GM21737 (cell line): Measurements from ENCODE around the gene RUFY3.
"Not testable (repeated sequence)": the region's sequence is repeated elsewhere in the genome, so short reads cannot be mapped to it uniquely, and the experiment has no call there.

Source experiments
- ATAC-seq: cut with Tn5 transposase; IDR thresholded peaks from one replicate; pipeline ENCODE4 v1.9.1; 2021; ENCODE audit warnings: mild to moderate bottlenecking, moderate library complexity; ENCODE audit not compliant: unreplicated experiment

The RUFY3 gene

DNA sequence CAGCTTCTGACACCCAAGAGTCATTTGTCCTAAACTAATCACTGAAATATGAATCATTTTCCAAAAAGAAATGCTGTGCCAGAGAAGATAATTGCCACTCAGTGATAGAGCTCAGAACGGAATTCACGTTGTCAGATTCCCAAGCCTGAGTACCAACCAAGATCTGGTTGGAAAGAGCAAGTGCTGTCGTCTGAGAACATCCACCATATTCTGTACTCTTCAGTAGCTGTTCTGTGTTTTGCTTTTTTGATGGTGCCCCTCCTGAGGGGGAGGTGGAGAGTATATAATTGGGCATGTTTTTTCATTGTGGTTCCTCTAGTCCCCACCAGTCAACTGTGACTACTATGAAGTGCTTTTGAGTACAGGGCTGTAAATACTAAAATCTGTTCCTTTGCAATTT, 13.2 kb downstream of the RUFY3 start:
- no peak for ATAC-seq

DNA sequence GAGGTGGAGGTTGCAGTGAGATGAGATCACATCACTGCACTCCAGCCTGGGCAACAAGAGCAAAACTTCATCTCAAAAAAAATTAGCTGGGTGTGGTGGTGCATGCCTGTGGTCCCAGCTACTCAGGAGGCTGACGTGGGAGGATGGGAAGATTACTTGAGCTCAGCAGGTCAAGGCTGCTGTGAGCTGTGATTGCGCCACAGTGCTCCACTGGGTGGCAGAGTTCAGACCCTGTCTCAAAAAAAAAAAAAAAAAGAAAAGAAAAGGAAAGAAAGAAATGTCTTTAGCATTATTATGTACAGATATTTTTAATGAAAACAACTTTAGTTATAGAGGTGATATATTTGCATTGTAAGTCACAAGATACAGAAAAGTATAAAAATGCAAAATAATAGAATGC, 14.2 kb downstream of the RUFY3 start:
- not testable (repeated sequence) for ATAC-seq

DNA sequence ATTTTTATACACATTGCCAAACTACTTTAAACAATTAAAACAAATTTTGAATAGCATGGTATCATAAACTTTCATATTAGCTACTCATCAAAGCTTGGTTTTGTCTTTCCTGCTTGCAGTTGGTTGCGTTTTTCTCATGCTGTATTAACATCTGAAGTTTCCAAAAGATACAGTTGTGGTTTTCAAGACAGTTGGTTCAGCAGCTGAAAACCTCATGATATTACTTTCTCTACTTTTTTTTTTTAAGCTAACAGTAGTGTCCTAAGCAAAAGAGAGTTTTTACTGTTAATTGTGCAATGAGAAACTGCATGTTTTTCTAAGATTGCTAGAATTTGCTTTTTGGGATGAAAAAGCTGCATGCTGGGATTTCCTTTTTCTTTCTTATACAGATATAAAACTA, 15.2 kb downstream of the RUFY3 start:
- ATAC-seq: no peak

DNA sequence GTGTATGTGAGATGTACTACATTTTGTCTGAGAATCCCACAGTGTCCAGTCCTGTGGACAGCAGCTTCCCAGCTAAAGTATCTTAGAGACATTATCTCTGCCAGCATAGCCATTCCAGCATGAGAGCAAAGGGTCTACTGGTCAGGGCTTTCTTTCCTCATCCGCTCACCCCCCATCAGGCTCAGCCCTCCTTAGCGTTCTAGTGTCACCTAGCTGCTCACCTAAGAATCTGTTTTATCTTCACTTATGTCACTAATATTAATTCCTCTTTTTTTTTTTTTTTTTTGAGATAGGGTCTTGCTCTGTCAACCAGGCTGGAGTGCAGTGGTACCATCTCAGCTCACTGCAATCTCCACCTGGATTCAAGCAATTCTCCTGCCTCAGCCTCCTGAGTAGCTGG, 15.6 kb downstream of the RUFY3 start:
- no peak for ATAC-seq

DNA sequence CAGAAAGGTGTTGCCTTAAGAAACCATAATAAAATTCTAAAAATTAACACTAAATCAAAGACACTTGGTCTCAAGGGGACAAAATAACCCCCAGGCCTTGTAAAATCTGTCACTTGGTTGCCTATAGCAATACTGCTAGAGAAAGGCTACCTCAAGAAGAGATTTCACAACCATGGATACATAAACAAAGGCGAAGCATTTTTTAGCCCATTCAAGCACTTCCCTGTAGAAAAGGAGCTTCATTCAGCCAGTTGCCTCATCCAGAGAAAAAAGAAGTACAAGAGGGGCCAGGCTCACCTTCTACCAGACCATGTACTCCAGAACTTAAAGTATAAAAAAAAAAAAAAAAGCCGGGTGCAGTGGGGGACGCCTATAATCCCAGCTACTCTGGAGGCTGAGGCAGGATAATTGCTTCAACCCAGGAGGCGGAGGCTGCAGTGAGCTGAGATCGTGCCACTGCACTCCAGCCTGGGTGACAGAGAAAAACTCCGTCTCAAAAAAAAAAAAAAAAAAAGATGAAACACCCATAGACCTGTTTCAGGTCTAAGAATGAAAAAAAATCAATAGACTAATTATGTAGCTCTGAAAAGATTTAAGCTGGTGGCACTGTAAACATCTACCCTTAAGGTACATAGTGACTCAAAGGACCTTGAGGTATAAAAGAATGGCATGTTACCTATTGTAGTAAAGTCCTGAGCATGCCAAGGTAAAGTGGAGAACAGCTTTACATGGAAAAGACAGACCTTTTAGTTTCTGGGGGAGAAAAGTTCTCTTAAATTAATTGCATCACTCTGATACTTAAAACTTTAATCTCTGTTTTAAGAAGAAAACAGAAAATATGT, 18.0 kb downstream of the RUFY3 start:
- ATAC-seq: no peak

DNA sequence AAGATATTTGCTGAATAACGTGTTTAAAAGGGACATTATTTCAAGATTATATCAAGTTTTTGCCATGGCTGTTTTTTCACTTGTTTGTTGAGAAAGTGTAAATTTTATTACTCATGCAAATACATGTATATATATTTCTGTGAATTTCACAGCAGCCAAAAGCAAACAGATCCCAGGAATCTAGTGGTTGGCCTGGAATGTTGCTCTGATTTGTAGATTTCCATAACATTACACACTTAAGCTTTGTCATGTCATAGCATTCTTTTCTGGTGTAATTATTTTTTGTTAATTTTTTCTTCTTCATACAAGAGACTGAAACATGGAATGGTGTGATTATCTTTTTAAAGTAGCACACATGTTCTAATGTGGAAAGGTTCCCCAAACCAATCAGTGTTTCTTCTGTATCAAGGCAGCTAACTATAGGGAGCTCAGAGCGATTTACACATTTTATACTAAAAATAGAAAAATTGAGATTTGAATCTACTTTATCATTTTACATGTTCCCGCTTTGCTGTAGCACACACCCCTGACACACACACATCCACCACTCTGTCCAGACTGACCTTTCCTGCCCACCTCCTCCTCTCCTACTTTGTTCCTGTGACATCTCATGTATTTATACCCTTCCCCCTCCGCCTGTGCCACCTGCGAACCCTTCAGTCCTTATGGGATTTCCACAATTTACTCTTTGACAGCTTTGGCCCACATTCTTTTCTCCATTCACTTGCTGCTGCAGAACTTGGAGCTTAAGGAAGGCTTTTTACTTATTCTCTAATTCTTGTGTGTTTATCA, 20.3 kb downstream of the RUFY3 start:
- ATAC-seq: no peak

DNA sequence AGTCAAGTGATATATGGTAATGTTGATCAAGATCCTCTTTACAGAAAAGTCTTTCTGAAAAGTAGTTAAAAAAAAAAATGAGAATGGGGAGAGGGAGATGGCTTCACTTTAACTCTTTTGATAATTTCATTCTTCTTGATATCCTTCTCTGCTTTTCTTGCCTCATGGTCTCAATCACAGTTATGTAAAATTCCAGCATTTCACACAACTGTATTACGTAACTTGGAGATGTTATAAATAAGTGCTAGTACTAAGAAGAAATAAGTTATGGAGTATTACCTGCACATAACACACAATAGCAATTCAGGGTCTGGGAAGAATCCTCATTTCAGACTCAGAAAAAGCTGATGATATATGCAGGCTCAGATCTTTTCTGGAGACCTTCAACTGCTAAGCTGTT, 22.0 kb downstream of the RUFY3 start:
- no peak for ATAC-seq

DNA sequence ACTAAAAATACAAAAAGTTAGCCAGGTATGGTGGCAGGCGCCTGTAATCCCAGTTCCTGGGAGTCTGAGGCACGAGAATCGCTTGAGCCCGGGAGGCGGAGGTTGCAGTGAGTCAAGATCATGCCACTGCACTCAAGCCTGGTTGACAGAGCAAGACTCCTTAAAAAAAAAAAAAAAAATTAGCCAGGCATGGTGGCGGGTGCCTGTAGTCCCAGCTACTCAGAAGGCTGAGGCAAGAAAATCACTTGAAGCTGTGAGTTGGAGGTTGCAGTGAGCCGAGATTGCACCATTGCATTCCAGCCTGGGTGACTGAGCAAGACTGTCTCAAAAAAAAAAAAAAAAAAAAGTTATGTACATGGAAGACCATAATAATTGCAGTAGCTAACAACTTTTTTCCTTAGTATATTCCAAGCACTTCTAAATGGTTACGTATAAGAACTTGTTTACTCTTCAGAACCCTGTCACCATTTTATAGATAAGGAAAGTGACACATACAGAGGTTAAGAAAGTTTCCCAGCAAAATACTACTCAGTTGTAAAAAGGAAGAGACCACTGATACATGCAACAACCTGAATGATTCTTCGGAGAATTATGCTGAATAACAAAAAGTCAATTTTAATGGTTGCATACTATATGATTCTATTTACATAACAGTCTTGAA, 24.5 kb downstream of the RUFY3 start:
- no peak for ATAC-seq

DNA sequence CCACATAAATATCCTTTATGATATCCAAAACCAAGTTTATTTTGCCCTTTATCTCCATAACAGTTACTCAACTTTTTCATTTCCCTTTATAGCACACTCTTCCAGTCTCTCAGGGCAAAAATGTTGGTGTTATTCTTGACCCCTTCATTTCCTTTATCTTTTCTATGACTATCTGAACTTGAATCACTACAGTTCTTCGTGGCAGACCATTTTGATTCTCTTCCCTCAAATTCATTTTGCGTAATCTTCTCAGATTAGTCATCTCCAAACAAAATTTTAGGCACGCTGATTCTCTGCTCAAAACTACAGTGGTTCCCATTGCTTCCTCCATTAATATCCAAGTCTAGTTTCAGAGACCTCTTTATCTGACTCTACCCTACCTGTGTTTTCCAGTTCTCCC, 26.1 kb downstream of the RUFY3 start:
- no peak for ATAC-seq

DNA sequence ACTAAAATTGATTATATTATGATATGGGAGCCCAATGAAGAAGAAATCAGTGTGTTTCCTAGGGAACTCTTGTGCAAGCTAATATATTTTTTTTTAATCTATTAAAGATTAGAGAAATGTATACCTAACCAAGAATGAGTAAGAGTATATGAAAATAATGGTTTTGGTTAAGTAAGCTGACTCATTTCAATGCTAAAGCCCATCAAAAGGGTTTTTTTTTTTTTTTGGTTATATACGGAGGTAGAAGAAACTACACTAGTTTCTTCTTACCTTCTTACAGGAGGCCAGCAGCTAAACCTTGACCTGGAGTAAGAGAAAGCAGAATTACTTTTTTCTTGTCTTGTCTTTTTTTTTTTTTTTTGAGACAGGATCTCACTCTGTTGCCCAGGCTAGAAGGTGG, 27.5 kb downstream of the RUFY3 start:
- peak; percentile 71 for ATAC-seq

DNA sequence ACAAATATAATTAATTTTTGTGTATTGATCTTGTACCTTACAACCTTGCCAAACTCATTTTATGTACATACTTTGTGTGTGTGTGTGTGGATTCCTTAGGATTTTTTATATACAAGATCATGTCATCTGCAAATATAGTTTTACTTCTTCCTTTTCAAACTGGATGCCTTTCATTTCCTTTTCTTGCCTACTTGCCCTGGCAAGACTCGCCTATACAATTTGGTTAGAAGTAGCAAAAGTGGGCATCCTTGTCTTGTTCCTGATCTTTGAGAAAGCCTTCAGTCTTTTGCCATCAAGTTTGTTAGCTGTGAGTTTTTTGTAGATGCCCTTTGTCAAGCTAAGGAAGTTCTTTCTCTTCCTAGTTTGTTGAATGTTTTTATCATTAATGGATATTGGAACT, 30.5 kb downstream of the RUFY3 start:
- no peak for ATAC-seq

DNA sequence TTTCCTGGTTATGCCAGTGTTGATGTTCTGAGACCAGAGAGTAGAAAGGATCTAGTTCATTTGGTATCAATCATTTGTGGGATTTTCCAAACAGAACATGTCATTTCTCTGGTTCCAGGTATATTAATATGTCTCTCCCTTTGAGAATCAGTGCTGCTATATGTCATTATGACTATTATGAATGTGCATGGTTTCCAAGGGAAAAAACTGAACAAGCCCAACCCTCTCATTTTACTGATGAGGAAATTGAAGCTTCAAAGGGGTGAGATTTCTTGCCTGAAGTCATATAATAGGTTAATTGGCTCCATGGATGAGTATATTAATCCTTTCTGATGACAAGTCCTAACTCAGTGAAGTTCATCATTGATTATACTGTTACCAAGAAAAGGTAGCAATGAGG, 31.9 kb downstream of the RUFY3 start:
- no peak for ATAC-seq

DNA sequence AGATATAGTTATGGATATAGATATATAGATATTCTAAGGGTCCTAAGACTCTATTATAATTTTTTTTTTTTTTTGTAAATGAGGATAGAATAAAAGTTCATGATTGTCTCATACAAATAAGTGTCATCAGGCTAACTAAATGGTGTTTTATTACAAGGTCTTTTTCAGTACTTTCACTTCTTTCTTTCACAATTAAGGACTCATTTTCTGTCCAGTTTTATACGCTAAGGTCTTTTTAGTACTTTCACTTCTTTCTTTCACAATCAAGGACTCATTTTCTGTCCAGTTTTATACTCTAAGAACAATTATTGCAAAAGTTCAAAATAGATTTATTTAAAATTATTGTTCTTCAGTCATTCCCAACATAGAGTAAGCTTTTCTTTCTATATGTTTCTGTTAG, 32.7 kb downstream of the RUFY3 start:
- ATAC-seq: peak; percentile 75

DNA sequence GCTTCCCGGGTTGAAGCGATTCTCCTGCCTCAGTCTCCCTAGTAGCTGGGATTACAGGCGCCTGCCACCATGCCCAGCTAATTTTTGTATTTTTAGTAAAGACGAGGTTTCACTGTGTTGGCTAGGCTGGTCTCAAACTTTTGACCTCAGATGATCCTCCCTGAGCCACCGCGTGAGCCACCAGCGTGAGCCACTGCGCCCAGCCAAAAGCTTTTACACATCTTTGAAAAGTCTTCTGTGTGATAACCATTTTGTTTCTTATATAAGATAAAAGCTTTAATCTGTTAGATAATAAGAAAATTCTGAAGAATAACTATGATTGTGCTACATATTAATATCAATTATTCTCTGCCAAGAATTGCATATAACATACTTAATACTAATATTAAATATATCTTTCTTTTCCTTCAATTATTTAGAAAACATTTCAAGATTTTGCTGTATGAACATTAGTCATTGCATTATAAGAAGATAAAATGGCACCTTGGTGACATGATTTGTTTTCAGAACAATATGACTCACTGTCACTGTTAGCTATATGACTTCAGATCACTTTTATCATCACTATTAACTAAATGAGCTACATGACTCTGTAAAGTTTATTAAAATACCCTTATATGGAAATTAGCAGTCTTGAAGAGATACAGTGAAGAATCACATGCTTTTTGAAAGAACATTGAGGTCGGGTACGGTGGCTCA, 33.4 kb downstream of the RUFY3 start:
- ATAC-seq: no peak

DNA sequence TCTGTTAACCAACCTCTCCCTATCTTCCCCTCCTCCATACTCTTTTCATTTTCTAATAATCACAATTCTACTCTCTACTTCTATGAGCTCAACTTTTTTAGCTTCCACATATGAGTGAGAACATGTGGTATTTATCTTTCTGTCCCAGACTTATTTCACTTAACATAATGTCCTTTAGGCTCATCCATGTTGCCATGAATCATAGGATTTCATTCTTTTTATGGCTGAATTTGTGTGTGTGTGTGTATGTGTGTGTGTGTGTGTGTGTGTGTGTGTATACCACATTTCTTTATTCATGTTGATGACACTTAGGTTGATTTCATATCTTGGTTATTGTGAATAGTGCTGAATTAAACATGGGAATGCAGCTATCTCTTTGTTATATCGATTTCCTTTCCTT, 37.4 kb downstream of the RUFY3 start:
- ATAC-seq: no peak

DNA sequence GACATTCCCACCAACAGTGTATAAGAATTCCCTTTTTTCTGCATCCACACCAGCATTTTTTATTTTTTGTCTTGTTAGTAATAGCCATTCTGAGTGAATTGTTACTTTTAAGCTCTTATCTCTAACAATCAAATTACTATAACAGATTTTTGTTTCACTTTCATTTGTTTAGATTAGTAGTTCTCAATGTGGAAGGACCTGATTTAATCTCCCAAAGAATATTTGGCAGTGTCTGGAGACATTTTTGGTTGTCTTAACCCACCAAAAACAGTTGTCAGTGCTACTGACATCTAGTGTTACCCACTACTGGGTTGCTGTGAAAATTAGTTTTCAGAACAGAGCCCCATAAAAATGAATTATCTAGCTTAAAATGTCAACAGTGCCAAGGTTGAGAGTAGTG, 37.9 kb downstream of the RUFY3 start:
- no peak for ATAC-seq

DNA sequence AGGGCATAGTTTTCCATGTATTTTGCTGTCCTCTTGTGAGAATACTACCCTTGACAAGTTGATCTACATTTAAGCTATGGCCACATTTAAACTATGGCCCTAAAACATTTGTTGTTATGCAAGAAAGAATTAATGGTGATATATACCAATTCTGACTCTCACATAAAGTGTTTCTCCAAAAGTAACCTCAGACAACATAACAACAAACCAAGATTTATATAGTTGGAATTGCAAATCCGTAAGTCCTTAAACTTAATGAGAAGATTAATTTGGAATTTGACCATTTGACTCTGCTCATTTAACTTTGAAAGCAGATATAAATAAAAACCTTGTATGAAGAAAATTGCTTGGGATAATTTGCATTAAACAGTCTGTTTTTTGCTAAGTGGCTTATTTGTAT, 38.9 kb downstream of the RUFY3 start:
- no peak for ATAC-seq

DNA sequence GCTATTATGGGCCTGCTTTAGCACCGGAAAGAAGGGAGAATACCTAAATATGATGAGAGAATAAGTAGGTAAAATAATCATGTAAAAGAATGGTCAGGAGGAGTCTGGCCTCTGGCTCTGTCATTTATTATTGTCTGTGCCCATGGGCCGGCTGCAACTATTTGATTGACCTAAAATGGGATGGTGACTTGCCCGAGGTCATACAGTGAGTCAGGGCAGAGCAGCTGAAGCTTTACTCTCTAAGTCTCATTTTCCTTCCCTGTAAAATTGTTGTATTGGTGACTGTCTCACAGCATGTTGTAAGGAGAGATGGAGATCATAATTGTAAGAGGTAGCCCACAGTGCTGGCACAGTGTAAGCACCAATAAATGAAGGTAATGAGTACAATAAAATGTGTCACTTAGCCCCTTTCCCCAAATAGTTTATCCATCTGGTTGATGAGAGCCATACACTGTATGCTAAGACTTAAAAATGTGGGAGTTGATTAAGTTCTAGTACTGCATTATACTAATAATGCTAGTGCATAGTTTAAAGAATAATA, 39.6 kb downstream of the RUFY3 start:
- ATAC-seq: no peak

DNA sequence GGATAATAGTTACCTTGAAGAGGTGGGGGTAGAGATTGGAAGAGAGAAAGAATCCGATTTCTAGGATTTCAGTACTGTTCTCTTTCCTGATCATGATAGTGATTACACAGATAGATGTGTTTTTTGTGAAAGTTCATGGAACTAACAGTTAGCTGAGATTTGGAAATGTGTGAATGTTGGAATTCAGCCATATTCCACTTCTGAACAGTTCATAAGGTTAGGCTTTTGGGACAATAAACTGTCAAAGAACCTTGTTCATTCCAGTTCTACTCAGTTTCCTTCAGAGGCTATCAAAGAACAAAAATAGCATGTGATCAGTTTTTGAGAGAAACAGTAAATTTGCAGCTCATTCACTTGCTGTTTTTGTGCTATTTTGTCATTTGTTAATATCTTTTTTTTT, 43.6 kb downstream of the RUFY3 start:
- no peak for ATAC-seq

DNA sequence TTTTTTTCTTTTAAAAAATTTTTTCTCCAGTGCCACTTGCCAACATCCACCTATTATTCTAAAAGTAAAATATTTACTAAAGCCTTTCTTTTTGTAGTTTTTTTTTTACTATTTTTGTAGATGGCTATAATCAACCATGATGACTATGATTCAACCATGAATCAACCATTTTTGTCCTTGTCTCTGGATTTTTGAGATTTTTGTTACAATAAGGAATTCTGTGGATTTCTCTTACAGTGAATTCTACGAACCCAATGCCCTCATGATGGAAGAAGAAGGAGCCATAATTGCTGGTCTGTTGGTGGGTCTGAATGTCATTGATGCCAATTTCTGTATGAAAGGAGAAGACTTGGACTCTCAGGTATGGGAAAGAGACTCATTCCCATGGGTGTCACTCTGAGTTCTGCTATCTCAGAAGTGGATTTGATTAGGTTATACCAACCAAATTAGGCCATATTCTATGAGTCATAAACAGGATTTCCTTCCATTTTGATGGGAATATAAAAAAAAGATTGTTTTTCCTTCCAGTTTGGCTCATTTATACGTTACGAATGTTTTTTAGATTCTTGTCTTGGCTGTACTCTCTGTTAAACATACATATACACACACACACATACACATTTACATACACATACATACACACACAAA, 46.7 kb downstream of the RUFY3 start:
- no peak for ATAC-seq
